Measurements from ENCODE around the gene LPIN1.

GRCh38 chr2:11786592-11786991, 40.2 kb downstream of the LPIN1 start:
- TF ChIP-seq, protein P1, sequence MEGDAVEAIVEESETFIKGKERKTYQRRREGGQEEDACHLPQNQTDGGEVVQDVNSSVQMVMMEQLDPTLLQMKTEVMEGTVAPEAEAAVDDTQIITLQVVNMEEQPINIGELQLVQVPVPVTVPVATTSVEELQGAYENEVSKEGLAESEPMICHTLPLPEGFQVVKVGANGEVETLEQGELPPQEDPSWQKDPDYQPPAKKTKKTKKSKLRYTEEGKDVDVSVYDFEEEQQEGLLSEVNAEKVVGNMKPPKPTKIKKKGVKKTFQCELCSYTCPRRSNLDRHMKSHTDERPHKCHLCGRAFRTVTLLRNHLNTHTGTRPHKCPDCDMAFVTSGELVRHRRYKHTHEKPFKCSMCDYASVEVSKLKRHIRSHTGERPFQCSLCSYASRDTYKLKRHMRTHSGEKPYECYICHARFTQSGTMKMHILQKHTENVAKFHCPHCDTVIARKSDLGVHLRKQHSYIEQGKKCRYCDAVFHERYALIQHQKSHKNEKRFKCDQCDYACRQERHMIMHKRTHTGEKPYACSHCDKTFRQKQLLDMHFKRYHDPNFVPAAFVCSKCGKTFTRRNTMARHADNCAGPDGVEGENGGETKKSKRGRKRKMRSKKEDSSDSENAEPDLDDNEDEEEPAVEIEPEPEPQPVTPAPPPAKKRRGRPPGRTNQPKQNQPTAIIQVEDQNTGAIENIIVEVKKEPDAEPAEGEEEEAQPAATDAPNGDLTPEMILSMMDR (IDR thresholded peaks at IDR 0.05): no peak
- TF ChIP-seq POLR2A (IDR thresholded peaks at IDR 0.05): no peak
